NT2/D1 (cell line): ENCODE results near the gene RBM42.

Source experiments
- DNase-seq: peaks from one replicate; pipeline ENCODE4 v3.0.0-alpha.2; 2011; ENCODE audit warnings: low read depth, low spot score
- H3K27me3 ChIP-seq: 2 replicates; pipeline ENCODE4 v1.6.0; 2011; ENCODE audit warnings: mild to moderate bottlenecking; ENCODE audit not compliant: insufficient read length, insufficient read depth
- H3K36me3 ChIP-seq: 2 replicates; pipeline ENCODE4 v1.6.1; 2011; ENCODE audit warnings: mild to moderate bottlenecking, low read length, mixed read lengths; ENCODE audit not compliant: insufficient read depth, insufficient read length
- H3K4me1 ChIP-seq: 2 replicates; pipeline ENCODE4 v1.5.1; 2011; ENCODE audit not compliant: insufficient read depth, insufficient read length
- H3K4me3 ChIP-seq: 2 replicates; pipeline ENCODE4 v1.5.1; 2011; ENCODE audit warnings: low read depth; ENCODE audit not compliant: insufficient read length
- H3K9ac ChIP-seq: 2 replicates; pipeline ENCODE4 v1.6.0; 2011; ENCODE audit warnings: low read depth; ENCODE audit not compliant: insufficient read length
- H3K9me3 ChIP-seq: 2 replicates; pipeline ENCODE4 v1.5.1; 2011; ENCODE audit warnings: mild to moderate bottlenecking, low read length; ENCODE audit not compliant: insufficient read depth
- SUZ12 ChIP-seq: IDR thresholded peaks from 2 replicates; pipeline ENCODE4 v1.6.1; 2011; ENCODE audit not compliant: insufficient read length, insufficient read depth; ENCODE audit errors: extremely low read depth
- YY1 ChIP-seq: IDR thresholded peaks from 2 replicates; pipeline ENCODE4 v1.6.1; 2011; ENCODE audit not compliant: insufficient read length, insufficient read depth
- ZNF274 ChIP-seq: IDR thresholded peaks from 2 replicates; pipeline ENCODE4 v1.6.1; 2011; ENCODE audit warnings: mild to moderate bottlenecking, low read depth, low read length

The RBM42 gene

DNA sequence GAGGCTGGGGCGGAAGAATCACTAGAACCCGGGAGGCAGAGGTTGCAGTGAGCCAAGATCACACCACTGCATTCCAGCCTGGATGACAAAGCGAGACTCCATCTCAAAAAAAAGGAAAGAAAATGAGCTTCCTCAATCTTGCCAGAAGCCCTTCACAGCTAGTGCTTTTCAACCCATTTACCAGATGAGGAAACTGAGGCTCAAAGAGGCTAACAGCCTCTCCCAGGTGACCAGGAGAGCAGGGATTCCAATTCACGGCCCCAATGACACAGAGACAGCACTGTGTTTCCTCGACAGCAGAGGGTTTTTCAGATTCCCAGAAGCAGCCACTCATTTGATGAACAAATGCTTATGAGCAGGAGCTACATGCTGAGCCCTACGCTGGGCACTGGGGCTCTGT lies 40.7 kb downstream of the RBM42 start:
- no peak for TF ChIP-seq SUZ12
- no peak for TF ChIP-seq ZNF274
- TF ChIP-seq YY1: no peak
- Histone ChIP-seq H3K9me3 (no peaks in the 10 kb centered on the region), H3K9ac (no peak overlapping the region), H3K4me3 (no peak overlapping the region), H3K36me3 (no peaks in the 10 kb centered on the region), H3K4me1 (no peaks in the 10 kb centered on the region), H3K27me3 (no peaks in the 10 kb centered on the region)
- DNase-seq: no peak

DNA sequence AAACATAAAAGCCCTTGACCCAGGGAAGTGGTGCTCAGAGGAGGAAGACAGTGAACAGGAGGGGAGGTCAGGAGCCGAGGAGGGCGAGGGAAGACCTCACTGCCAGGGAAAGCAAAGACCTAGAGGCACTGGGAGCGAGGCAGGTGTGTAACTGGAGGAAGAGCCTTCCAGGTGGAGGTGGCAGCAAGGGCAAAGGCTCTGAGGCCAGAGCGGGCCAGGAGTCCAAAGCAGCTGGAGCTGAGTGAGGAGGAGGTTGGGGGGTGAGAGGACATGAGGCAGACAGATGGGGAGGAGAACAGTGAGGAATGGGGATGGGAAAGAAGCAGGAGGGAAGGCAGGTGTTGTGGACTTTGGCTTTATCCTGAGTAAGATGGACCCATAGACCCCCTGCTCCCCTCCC lies 41.1 kb downstream of the RBM42 start:
- Histone ChIP-seq H3K9me3 (no peaks in the 10 kb centered on the region), H3K4me3 (no peak overlapping the region), H3K4me1 (no peaks in the 10 kb centered on the region), H3K9ac (no peak overlapping the region), H3K27me3 (no peaks in the 10 kb centered on the region), H3K36me3 (no peaks in the 10 kb centered on the region)
- no peak for TF ChIP-seq SUZ12
- no peak for TF ChIP-seq YY1
- TF ChIP-seq ZNF274: no peak
- no peak for DNase-seq

DNA sequence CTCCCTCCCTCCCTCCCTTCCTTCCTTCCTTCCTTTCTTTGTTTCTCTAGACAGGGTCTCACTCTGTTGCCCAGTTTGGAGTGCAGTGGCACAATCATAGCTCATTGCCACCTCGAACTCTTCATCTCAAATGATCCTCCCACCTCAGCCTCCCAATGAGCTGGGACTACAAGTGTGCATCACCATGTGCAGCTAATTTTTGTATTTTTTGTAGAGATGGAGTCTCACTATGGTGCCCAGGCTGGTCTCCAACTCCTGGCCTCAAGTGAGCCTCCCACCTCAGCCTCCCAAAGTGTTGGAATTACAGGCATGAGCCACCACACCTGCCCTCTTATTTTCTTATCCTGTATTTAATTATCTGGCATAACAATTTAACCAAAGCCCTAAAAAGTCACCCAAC lies 41.9 kb downstream of the RBM42 start:
- TF ChIP-seq SUZ12: no peak
- no peak for TF ChIP-seq YY1
- TF ChIP-seq ZNF274: no peak
- H3K9ac ChIP-seq: no peak overlapping the region
- no peaks in the 10 kb centered on the region for H3K9me3 ChIP-seq
- no peaks in the 10 kb centered on the region for H3K27me3 ChIP-seq
- no peak for DNase-seq
- H3K36me3 ChIP-seq: no peaks in the 10 kb centered on the region
- no peak overlapping the region for H3K4me3 ChIP-seq
- H3K4me1 ChIP-seq: no peaks in the 10 kb centered on the region

DNA sequence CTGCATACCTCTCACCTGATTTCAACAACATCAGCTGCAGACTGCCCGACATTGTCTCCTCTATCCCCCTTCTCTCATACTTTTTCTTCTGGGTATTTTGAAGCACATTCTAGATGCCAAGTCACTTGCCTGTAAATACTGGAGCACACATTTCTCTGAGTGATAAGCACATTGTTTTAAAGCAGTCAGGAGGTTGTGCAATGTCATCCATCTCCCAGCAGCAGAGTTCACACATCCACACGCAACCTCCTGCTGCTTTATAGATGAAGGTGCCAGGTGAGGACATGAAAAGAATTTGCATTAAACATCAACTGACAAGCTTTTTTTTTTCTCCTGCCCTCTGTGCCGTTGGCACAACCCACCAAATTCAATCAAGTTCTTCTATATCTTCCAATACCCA lies 43.0 kb downstream of the RBM42 start:
- H3K27me3 ChIP-seq: no peaks in the 10 kb centered on the region
- no peak for DNase-seq
- no peaks in the 10 kb centered on the region for H3K9me3 ChIP-seq
- no peaks in the 10 kb centered on the region for H3K4me1 ChIP-seq
- H3K4me3 ChIP-seq: no peak overlapping the region
- no peak overlapping the region for H3K9ac ChIP-seq
- TF ChIP-seq YY1 (no peak), ZNF274 (no peak), SUZ12 (no peak)
- no peaks in the 10 kb centered on the region for H3K36me3 ChIP-seq

DNA sequence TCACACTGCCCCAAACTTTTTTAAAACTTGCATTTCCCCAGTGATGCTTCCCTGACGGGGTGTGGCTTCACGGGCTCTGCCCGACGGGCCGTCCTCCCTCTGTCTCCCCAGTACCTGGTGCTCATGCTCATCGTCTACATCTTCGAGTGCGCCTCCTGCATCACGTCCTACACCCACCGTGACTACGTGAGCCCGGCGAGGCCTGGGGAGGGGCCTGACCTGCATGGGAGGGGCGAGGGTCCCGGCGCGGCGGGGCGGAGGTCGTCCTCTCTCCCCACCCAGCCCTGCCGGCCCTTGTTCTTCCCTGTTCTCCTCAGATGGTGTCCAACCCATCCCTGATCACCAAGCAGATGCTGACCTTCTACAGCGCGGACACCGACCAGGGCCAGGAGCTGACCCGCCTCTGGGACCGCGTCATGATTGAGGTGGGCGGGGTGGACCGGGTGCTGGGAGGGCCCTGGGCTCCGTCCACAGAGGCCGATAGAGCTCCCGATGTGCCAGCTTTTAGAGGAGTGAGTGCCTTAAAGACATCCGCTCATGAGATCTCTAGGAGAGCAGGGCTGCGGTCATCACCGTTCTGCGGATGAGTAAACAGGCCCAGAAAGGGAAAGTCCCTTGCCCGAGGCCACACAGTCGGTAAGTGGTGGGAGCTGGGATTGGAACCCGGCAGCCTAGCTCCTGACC lies 44.4 kb downstream of the RBM42 start:
- TF ChIP-seq SUZ12: no peak
- no peak for TF ChIP-seq YY1
- TF ChIP-seq ZNF274: no peak
- Histone ChIP-seq H3K27me3 (no peaks in the 10 kb centered on the region), H3K36me3 (no peaks in the 10 kb centered on the region), H3K4me3 (peak overlapping the region; percentile 53), H3K9ac (peak overlapping the region; percentile 70), H3K4me1 (no peaks in the 10 kb centered on the region), H3K9me3 (no peaks in the 10 kb centered on the region)
- no peak for DNase-seq

DNA sequence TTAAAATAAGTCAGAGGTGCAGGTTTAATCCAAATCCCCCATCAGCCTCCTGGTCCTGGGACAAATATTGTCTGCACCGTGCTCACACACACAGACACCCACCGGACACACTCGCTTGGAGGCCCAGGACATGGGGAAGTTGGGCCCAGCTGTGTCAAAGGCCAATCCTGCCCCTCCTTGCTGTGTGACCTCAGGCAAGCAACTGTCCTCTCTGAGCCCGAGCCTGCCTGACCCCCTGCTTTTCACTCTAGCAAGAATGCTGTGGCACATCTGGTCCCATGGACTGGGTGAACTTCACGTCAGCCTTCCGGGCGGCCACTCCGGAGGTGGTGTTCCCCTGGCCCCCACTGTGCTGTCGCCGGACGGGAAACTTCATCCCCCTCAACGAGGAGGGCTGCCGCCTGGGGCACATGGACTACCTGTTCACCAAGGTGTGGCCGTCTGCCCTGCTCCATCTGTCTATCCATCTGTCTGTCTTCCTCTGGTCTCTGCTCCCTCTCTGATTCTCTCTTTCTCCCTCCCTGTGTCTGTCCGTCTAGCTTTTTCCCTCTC lies 46.8 kb downstream of the RBM42 start:
- Histone ChIP-seq H3K4me3 (no peak overlapping the region), H3K36me3 (no peaks in the 10 kb centered on the region), H3K9ac (no peak overlapping the region), H3K27me3 (no peaks in the 10 kb centered on the region), H3K4me1 (no peaks in the 10 kb centered on the region), H3K9me3 (no peaks in the 10 kb centered on the region)
- DNase-seq: no peak
- TF ChIP-seq YY1: no peak
- no peak for TF ChIP-seq SUZ12
- TF ChIP-seq ZNF274: no peak
